HG03097 (cell line): ENCODE data around the gene EDA.

Source experiments
- ATAC-seq: cut with Tn5 transposase; IDR thresholded peaks from one replicate; pipeline ENCODE4 v1.9.1; 2021; ENCODE audit not compliant: unreplicated experiment, low FRiP score

The EDA gene

GRCh38 chrX:70016513-70016912 lies 400.6 kb downstream of the EDA start:
- ATAC-seq, result no peak

GRCh38 chrX:70022616-70023015 lies 406.7 kb downstream of the EDA start:
- no peak for ATAC-seq

- ATAC-seq, result no peak
Observed at GRCh38 chrX:70025464-70025863, 409.6 kb downstream of the EDA start.

GRCh38 chrX:70026112-70026850 lies 410.4 kb downstream of the EDA start:
- ATAC-seq, result no peak

- no peak for ATAC-seq
Observed at GRCh38 chrX:70026851-70027200, 410.9 kb downstream of the EDA start.

GRCh38 chrX:70029863-70030262 lies 413.9 kb downstream of the EDA start:
- no peak for ATAC-seq

GRCh38 chrX:70030301-70030767 lies 414.4 kb downstream of the EDA start:
- peak; percentile 81 for ATAC-seq

- ATAC-seq, result no peak
Observed at GRCh38 chrX:70032792-70033191, 416.9 kb downstream of the EDA start.

GRCh38 chrX:70033348-70034051 lies 417.6 kb downstream of the EDA start:
- no peak for ATAC-seq

GRCh38 chrX:70034646-70035045 lies 418.7 kb downstream of the EDA start:
- ATAC-seq, result no peak

GRCh38 chrX:70038515-70038914 lies 422.6 kb downstream of the EDA start:
- ATAC-seq, result no peak

GRCh38 chrX:70038951-70039350 lies 423.0 kb downstream of the EDA start:
- no peak for ATAC-seq

- no peak for ATAC-seq
Observed at GRCh38 chrX:70039758-70040157, 423.8 kb downstream of the EDA start.

- ATAC-seq, result no peak
Observed at GRCh38 chrX:70041993-70042392, 426.1 kb downstream of the EDA start.

GRCh38 chrX:70042399-70043371 lies 426.8 kb downstream of the EDA start:
- ATAC-seq, result no peak

- no peak for ATAC-seq
Observed at GRCh38 chrX:70043685-70044084, 427.8 kb downstream of the EDA start.

GRCh38 chrX:70044541-70045245 lies 428.8 kb downstream of the EDA start:
- no peak for ATAC-seq

- no peak for ATAC-seq
Observed at GRCh38 chrX:70046978-70047377, 431.1 kb downstream of the EDA start.

- ATAC-seq, result no peak
Observed at GRCh38 chrX:70049406-70049805, 433.5 kb downstream of the EDA start.

GRCh38 chrX:70049925-70050324 lies 434.0 kb downstream of the EDA start, which contains the start of gene AWAT2:
AWAT2 (minus strand) TSS chrX:70049938; CDS start chrX:70049932, 6 bp downstream.
- ATAC-seq, result no peak
